CD14-positive monocyte (primary cell): ENCODE measurements around the gene TBXAS1. TPM values are rescaled to one million over a fixed set of nuclear protein-coding genes. Genes with fewer than 3 reads are reported as not detected.

Experiments
- DNase-seq, 3 donors: peaks; one replicate each; pipeline ENCODE4 v3.0.0-alpha.2; 2011 to 2022
- H2AFZ ChIP-seq: 2 replicates; pipeline ENCODE4 v1.6.0; 2012; ENCODE audit warnings: mild to moderate bottlenecking, low read depth, low read length, inconsistent platforms; ENCODE audit not compliant: insufficient read depth, poor library complexity, severe bottlenecking
- H3K27ac ChIP-seq, 2 donors: 1 replicate in 1 of 2; 2 replicates in 1 of 2; pipeline ENCODE4 v1.5.1; 2012 to 2013; ENCODE audit warnings: low read length in 2 of 2, control low read depth in 1 of 2, inconsistent platforms in 1 of 2, low read depth in 1 of 2, mild to moderate bottlenecking in 1 of 2
- H3K27me3 ChIP-seq, 2 donors: one replicate each; pipeline versions ENCODE4 v1.6.0 to v1.6.1; 2011 to 2013; ENCODE audit warnings: low read length in 2 of 2; ENCODE audit not compliant: control insufficient read depth in 2 of 2, insufficient read depth in 2 of 2
- H3K36me3 ChIP-seq, 2 donors: replicated peaks in 1 of 2; 1 replicate in 1 of 2; 2 replicates in 1 of 2; pipeline versions ENCODE4 v1.5.1 to v1.6.1; 2012 to 2013; ENCODE audit warnings: low read length in 2 of 2, control low read depth in 1 of 2, inconsistent platforms in 1 of 2, mild to moderate bottlenecking in 1 of 2; ENCODE audit not compliant: insufficient read depth in 2 of 2, control insufficient read depth in 1 of 2
- H3K4me1 ChIP-seq, 2 donors: 1 replicate in 1 of 2; 2 replicates in 1 of 2; pipeline versions ENCODE4 v1.5.1 to v1.6.1; 2012 to 2013; ENCODE audit warnings: low read length in 2 of 2, control low read depth in 1 of 2, inconsistent platforms in 1 of 2, mild to moderate bottlenecking in 1 of 2, moderate library complexity in 1 of 2; ENCODE audit not compliant: insufficient read depth in 2 of 2, control insufficient read depth in 1 of 2
- H3K4me2 ChIP-seq: replicated peaks from 2 replicates; pipeline ENCODE3; 2012; ENCODE audit warnings: low read length, moderate library complexity, mild to moderate bottlenecking; ENCODE audit not compliant: poor library complexity, severe bottlenecking; ENCODE audit errors: extremely low read depth
- H3K4me3 ChIP-seq, 3 experiments: fragments of 200-600 bp in 1 of 3; sonication (generic) in 1 of 3; replicated peaks in 1 of 3; 1 replicate in 2 of 3; 2 replicates in 1 of 3; pipeline ENCODE4 v1.5.1; 2011 to 2013; ENCODE audit warnings: low read length in 3 of 3, mild to moderate bottlenecking in 3 of 3, control low read depth in 2 of 3, low read depth in 2 of 3, inconsistent platforms in 1 of 3, moderate library complexity in 1 of 3
- H3K79me2 ChIP-seq: 2 replicates; pipeline ENCODE4 v1.6.0; 2012; ENCODE audit warnings: mild to moderate bottlenecking, control low read depth, inconsistent platforms, low read length, moderate library complexity; ENCODE audit not compliant: insufficient read depth
- H3K9ac ChIP-seq: 2 replicates; pipeline ENCODE4 v1.6.0; 2017; ENCODE audit warnings: low read length, mild to moderate bottlenecking; ENCODE audit not compliant: insufficient read depth, poor library complexity, severe bottlenecking
- H3K9me3 ChIP-seq, 2 donors: replicated peaks in 1 of 2; 1 replicate in 1 of 2; 2 replicates in 1 of 2; pipeline versions ENCODE4 v1.5.1 to v1.6.1; 2012 to 2013; ENCODE audit warnings: low read length in 2 of 2, control low read depth in 1 of 2; ENCODE audit not compliant: control insufficient read depth in 1 of 2, insufficient read depth in 1 of 2
- H4K20me1 ChIP-seq: 2 replicates; pipeline ENCODE4 v1.6.0; 2012; ENCODE audit warnings: mild to moderate bottlenecking, low read length, control low read depth, moderate library complexity; ENCODE audit not compliant: insufficient read depth
- H3K27ac Mint-ChIP-seq, 7 donors: one replicate each; pipeline ENCODE4 v1.8.0; 2020; ENCODE audit warnings: mild to moderate bottlenecking in 7 of 7, mixed read lengths in 7 of 7, moderate library complexity in 6 of 7, inconsistent platforms in 2 of 7
- H3K27me3 Mint-ChIP-seq, 3 donors: one replicate each; pipeline ENCODE4 v1.8.0; 2021 to 2022; ENCODE audit warnings: low read depth in 3 of 3, mild to moderate bottlenecking in 3 of 3, mixed read lengths in 3 of 3, moderate library complexity in 3 of 3, inconsistent platforms in 1 of 3
- H3K36me3 Mint-ChIP-seq, 2 donors: one replicate each; pipeline ENCODE4 v1.8.0; 2020; ENCODE audit warnings: mixed read lengths in 2 of 2, inconsistent platforms in 1 of 2, mild to moderate bottlenecking in 1 of 2
- H3K4me1 Mint-ChIP-seq: one replicate; pipeline ENCODE4 v1.8.0; 2020; ENCODE audit warnings: mild to moderate bottlenecking, mixed read lengths
- H3K4me3 Mint-ChIP-seq, 2 donors: one replicate each; pipeline ENCODE4 v1.8.0; 2020; ENCODE audit warnings: mild to moderate bottlenecking in 2 of 2, mixed read lengths in 2 of 2, moderate library complexity in 1 of 2
- H3K9me3 Mint-ChIP-seq, 7 donors: one replicate each; pipeline ENCODE4 v1.8.0; 2020 to 2022; ENCODE audit warnings: mixed read lengths in 7 of 7, mild to moderate bottlenecking in 6 of 7, moderate library complexity in 6 of 7, inconsistent platforms in 2 of 7
- WGBS: methylation state at CpG from one replicate; pipeline ENCODE4 v1.1.5; 2013; ENCODE audit warnings: missing lambda C conversion rate; ENCODE audit not compliant: insufficient coverage; 5-methylcytosine and 5-hydroxymethylcytosine counted together
- intact Hi-C, 2 donors: fragments of 100-400 bp; cut with micrococcal nuclease; formaldehyde crosslinking; loops; one replicate each; pipeline versions ENCODE4 v1.15.0 to v1.15.1; 2023
- polyA plus RNA-seq, 3 donors: library from polyadenylated mRNA; depleted of rRNA in 1 of 3; unstranded in 2 of 3; stranded (reverse) in 1 of 3; fragments of 300-500 nt in 2 of 3; fragments of >200 nt in 1 of 3; fragmentation: Illumina TruSeq in 2 of 3; gene quantifications; 1 replicate in 2 of 3; 2 replicates in 1 of 3; pipeline ENCODE4 v1.2.3, GENCODE V29; 2012 to 2021
- TF ChIP-seq, protein P1 (sequence below): fragments of 200-600 bp; IDR thresholded peaks from one replicate; pipeline ENCODE4 v1.8.0; 2022; ENCODE audit warnings: antibody characterized with exemption, mild to moderate bottlenecking

The TBXAS1 gene
- polyA plus RNA-seq, 3 donors: 289 to 335 (median 298) TPM

DNA sequence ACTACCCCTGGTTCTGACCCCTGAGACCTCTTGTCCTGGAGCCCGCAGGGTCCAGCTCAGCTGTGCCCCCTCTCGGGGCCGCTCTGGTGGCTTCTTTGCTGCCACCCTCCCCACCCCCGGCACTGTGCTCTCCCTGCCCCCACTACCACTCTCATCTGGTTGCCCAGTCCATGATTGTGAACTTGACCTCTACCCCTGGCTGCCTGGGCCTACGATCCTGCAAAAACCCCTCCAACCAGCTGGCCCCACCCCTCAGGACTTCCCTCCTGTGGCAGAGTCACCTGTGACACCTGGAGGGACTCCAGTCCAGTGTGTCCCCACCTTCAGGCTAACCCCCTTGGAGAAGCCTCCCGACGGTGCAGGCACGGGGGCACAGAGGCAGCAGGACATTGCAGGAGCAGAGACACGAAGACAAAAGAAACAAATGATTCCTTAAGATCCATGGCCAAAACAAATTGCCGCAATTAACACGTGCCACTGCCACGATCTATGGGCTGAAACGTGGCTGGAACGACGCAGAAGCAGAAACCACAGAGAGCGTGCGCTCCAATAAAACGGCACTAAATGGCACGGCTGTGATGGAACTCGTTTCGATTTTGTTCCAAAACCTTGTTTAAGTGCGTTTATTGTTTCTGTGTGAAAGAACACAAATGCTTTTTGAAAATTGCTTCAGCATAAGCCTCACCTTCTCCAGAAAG lies 161.7 kb downstream of the TBXAS1 start:
- Histone ChIP-seq H3K9me3 (no peaks in the 10 kb centered on the region), H3K79me2 (no peaks in the 10 kb centered on the region), H3K4me1 (peaks cover 8 to 11% of the 10 kb centered on the region in 2 donors), H3K27ac (no peak overlapping the region), H3K4me2 (no peak overlapping the region), H3K36me3 (peaks cover 54 to 80% of the 10 kb centered on the region in 2 donors), H4K20me1 (peaks cover 99% of the 10 kb centered on the region), H3K9ac (no peak overlapping the region), H3K4me3 (no peak overlapping the region), H2AFZ (no peak overlapping the region), H3K27me3 (no peaks in the 10 kb centered on the region)
- Mint-ChIP-seq H3K4me3 (no peak overlapping the region), H3K4me1 (peaks cover 21% of the 10 kb centered on the region), H3K9me3 (peaks cover 0 to 2% (median 0%) of the 10 kb centered on the region in 7 donors), H3K36me3 (peaks cover 58 to 81% of the 10 kb centered on the region in 2 donors), H3K27me3 (peaks cover 0 to 1% (median under 1%) of the 10 kb centered on the region in 3 donors), H3K27ac (peak overlapping the region in 2 of 7 donors; percentile 22 to 68)
- TF ChIP-seq, protein P1, sequence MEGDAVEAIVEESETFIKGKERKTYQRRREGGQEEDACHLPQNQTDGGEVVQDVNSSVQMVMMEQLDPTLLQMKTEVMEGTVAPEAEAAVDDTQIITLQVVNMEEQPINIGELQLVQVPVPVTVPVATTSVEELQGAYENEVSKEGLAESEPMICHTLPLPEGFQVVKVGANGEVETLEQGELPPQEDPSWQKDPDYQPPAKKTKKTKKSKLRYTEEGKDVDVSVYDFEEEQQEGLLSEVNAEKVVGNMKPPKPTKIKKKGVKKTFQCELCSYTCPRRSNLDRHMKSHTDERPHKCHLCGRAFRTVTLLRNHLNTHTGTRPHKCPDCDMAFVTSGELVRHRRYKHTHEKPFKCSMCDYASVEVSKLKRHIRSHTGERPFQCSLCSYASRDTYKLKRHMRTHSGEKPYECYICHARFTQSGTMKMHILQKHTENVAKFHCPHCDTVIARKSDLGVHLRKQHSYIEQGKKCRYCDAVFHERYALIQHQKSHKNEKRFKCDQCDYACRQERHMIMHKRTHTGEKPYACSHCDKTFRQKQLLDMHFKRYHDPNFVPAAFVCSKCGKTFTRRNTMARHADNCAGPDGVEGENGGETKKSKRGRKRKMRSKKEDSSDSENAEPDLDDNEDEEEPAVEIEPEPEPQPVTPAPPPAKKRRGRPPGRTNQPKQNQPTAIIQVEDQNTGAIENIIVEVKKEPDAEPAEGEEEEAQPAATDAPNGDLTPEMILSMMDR: no peak
- intact Hi-C loops: no loop called here
- WGBS: 96% methylated on average over 22 of the region's 22 CpGs
- DNase-seq: no peak

DNA sequence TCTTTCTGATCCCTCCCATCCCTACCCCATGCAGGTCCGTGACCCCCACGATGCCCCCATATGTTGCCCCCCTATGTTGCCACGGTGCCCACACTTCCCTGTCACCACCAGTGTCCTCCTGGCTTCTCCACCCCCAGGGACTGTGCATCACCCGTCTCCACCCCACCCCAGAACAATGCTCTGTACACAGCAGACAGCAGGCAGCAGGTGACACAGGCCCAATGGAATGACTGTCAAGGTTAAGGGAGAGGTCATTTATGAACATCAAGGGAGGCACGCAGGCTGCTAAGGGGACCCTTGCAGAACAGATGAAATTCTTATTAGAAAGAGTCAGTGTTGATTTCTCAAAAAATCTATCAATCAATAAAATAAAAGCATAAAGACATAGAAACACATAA lies 162.2 kb downstream of the TBXAS1 start:
- no CpG with 5 or more reads among the region's 5 CpGs for WGBS
- TF ChIP-seq, protein P1: no peak
- H3K27ac Mint-ChIP-seq: peak overlapping the region in 1 of 7 donors; percentile 8
- Histone ChIP-seq H3K4me2 (no peak overlapping the region), H3K36me3 (peaks cover 53 to 80% of the 10 kb centered on the region in 2 donors), H3K27me3 (no peaks in the 10 kb centered on the region), H2AFZ (no peak overlapping the region), H4K20me1 (peaks cover 99% of the 10 kb centered on the region), H3K9ac (no peak overlapping the region), H3K27ac (no peak overlapping the region), H3K4me3 (no peak overlapping the region), H3K9me3 (no peaks in the 10 kb centered on the region), H3K79me2 (no peaks in the 10 kb centered on the region), H3K4me1 (peaks cover 8 to 11% of the 10 kb centered on the region in 2 donors)
- H3K4me3 Mint-ChIP-seq: no peak overlapping the region
- peaks cover 56 to 81% of the 10 kb centered on the region in 2 donors for H3K36me3 Mint-ChIP-seq
- peaks cover 0 to 2% (median 1%) of the 10 kb centered on the region in 3 donors for H3K27me3 Mint-ChIP-seq
- H3K4me1 Mint-ChIP-seq: peaks cover 21% of the 10 kb centered on the region
- DNase-seq: no peak
- intact Hi-C loops: no loop called here
- peaks cover 0 to 2% (median 0%) of the 10 kb centered on the region in 7 donors for H3K9me3 Mint-ChIP-seq
